HepG2 (cell line): Measurements from ENCODE around the gene ARHGAP10. TPM values are rescaled to one million over a fixed set of nuclear protein-coding genes. Genes with fewer than 3 reads are reported as not detected.

Experiments used
- ATAC-seq: fragments of 200-7000 bp; cut with Tn5 transposase; 3 replicates; pipeline ENCODE4 v1.9.1; 2020; ENCODE audit warnings: mild to moderate bottlenecking, moderate library complexity
- BruUV-seq: library from RNA; stranded (reverse); fragments of 400-500 nt; replicated peaks from 2 replicates; lab custom pipeline; 2021; lab: Mats Ljungman, UMichigan
- CTCF ChIA-PET: fragments of 300-600 bp; formaldehyde crosslinking; extraction: SDS; loops from one replicate; lab custom pipeline; 2021; ENCODE audit warnings: low total read pairs, inconsistent platforms, low intra/inter-chr PET ratio; lab: Yijun Ruan, JAX
- POLR2A ChIA-PET: fragments of 350-600 bp; sonication (Branson Sonifier 250); formaldehyde crosslinking; loops from one replicate; lab custom pipeline; 2020; ENCODE audit warnings: antibody characterized with exemption, inconsistent platforms; lab: Yijun Ruan, JAX
- DNase-seq: peaks from one replicate; pipeline ENCODE4 v3.0.0-alpha.2; 2015; ENCODE audit warnings: low spot score
- FAIRE-seq: peaks from 3 replicates; lab custom pipeline; 2011; peaks lifted over from hg19 to GRCh38; lab: Jason Lieb, UNC
- H2AFZ ChIP-seq: one replicate; pipeline ENCODE4 v1.6.1; 2011; ENCODE audit warnings: low read length, inconsistent platforms
- H3K27ac ChIP-seq: fragments of 300-600 bp; 3 replicates; pipeline ENCODE4 v1.8.0; 2011; ENCODE audit warnings: mixed run types, mild to moderate bottlenecking, mixed read lengths, low read length, inconsistent platforms; ENCODE audit not compliant: insufficient read depth; ENCODE audit errors: extremely low read length
- H3K27me3 ChIP-seq, 2 experiments: fragments of 200-600 bp in 1 of 2; 2 replicates in 1 of 2; 3 replicates in 1 of 2; pipeline versions ENCODE4 v1.6.0 to v1.8.0; 2011; ENCODE audit warnings: low read length in 2 of 2, mild to moderate bottlenecking in 2 of 2, moderate library complexity in 2 of 2, inconsistent platforms in 1 of 2; ENCODE audit not compliant: insufficient read depth in 2 of 2, control insufficient read depth in 1 of 2
- H3K36me3 ChIP-seq, 2 experiments: fragments of 200-600 bp in 1 of 2; replicated peaks in 1 of 2; 2 replicates in 1 of 2; 3 replicates in 1 of 2; pipeline versions ENCODE4 v1.5.1 to v1.8.0; 2011; ENCODE audit warnings: low read length in 2 of 2, inconsistent platforms in 1 of 2; ENCODE audit not compliant: insufficient read depth in 2 of 2, control insufficient read depth in 1 of 2
- H3K4me1 ChIP-seq: 2 replicates; pipeline ENCODE4 v1.5.1; 2012; ENCODE audit warnings: low read length, inconsistent platforms; ENCODE audit not compliant: insufficient read depth
- H3K4me2 ChIP-seq: 2 replicates; pipeline ENCODE4 v1.6.0; 2011; ENCODE audit warnings: low read depth, low read length, inconsistent platforms
- H3K4me3 ChIP-seq, 3 experiments: fragments of 200-600 bp in 1 of 3; sonication (generic), shearing (Covaris generic) in 1 of 3; replicated peaks in 1 of 3; 2 replicates each; pipeline ENCODE4 v1.5.1; 2011 to 2016; ENCODE audit warnings: low read length in 3 of 3, inconsistent platforms in 2 of 3, low read depth in 2 of 3, mild to moderate bottlenecking in 2 of 3, control low read depth in 1 of 3, mixed read lengths in 1 of 3; ENCODE audit not compliant: insufficient read depth in 1 of 3
- H3K79me2 ChIP-seq: one replicate; pipeline ENCODE4 v1.6.1; 2011; ENCODE audit warnings: low read length, inconsistent platforms; ENCODE audit not compliant: insufficient read depth
- H3K9ac ChIP-seq: 2 replicates; pipeline ENCODE4 v1.6.0; 2011; ENCODE audit warnings: mild to moderate bottlenecking, low read depth, low read length, inconsistent platforms; ENCODE audit not compliant: insufficient read depth
- H3K9me3 ChIP-seq: 2 replicates; pipeline ENCODE4 v1.5.1; 2012; ENCODE audit warnings: mild to moderate bottlenecking, low read length
- H4K20me1 ChIP-seq: 2 replicates; pipeline ENCODE4 v1.6.0; 2011; ENCODE audit warnings: inconsistent platforms, mild to moderate bottlenecking, low read length, moderate library complexity; ENCODE audit not compliant: insufficient read depth
- CHCHD3 ChIP-seq: sonication (generic); formaldehyde crosslinking; IDR thresholded peaks from 2 replicates; pipeline ENCODE4 v1.8.0; 2022; ENCODE audit warnings: mild to moderate bottlenecking, missing genetic modification reagents, moderate library complexity
- HNRNPLL ChIP-seq: fragments of 200-400 bp; formaldehyde crosslinking; IDR thresholded peaks from 2 replicates; pipeline ENCODE4 v1.6.1; 2017; ENCODE audit warnings: mild to moderate bottlenecking, low read depth, low read length; ENCODE audit not compliant: poor library complexity, severe bottlenecking
- IKZF4 ChIP-seq: sonication (generic); formaldehyde crosslinking; IDR thresholded peaks from 2 replicates; pipeline ENCODE4 v1.5.1; 2020; ENCODE audit warnings: borderline replicate concordance, mild to moderate bottlenecking, low read depth, missing genetic modification reagents; ENCODE audit errors: not compliant biosample characterization
- MBNL3 ChIP-seq: fragments of 250-450 bp; sonication (Bioruptor Pico); conservative IDR thresholded peaks from 2 replicates; pipeline ENCODE4 v1.8.0; 2022; ENCODE audit warnings: mild to moderate bottlenecking, inconsistent platforms
- SCMH1 ChIP-seq: sonication (generic); formaldehyde crosslinking; IDR thresholded peaks from 2 replicates; pipeline ENCODE4 v1.9.0; 2021; ENCODE audit warnings: missing genetic modification reagents, mild to moderate bottlenecking, borderline replicate concordance
- SRSF9 ChIP-seq: fragments of 200-400 bp; formaldehyde crosslinking; IDR thresholded peaks from 2 replicates; pipeline ENCODE4 v1.6.1; 2018; ENCODE audit warnings: borderline replicate concordance, mild to moderate bottlenecking, low read depth, low read length; ENCODE audit not compliant: insufficient read depth, poor library complexity, severe bottlenecking
- STAG1 ChIP-seq: sonication (generic); formaldehyde crosslinking; IDR thresholded peaks from 2 replicates; pipeline ENCODE4 v1.4.0; 2020; ENCODE audit warnings: missing genetic modification reagents
- TSC22D2 ChIP-seq: sonication (generic); formaldehyde crosslinking; IDR thresholded peaks from 2 replicates; pipeline ENCODE4 v1.5.1; 2020; ENCODE audit warnings: missing genetic modification reagents, mild to moderate bottlenecking, borderline replicate concordance
- ZNF557 ChIP-seq: sonication (generic); formaldehyde crosslinking; IDR thresholded peaks from 2 replicates; pipeline ENCODE4 v1.4.0; 2020; ENCODE audit warnings: missing genetic modification reagents
- ZNF720 ChIP-seq: sonication (generic); formaldehyde crosslinking; IDR thresholded peaks from 2 replicates; pipeline ENCODE4 v1.4.0; 2020; ENCODE audit warnings: missing genetic modification reagents
- ZNF747 ChIP-seq: sonication (generic); formaldehyde crosslinking; IDR thresholded peaks from 2 replicates; pipeline ENCODE4 v1.8.1; 2023; ENCODE audit warnings: missing genetic modification reagents, mild to moderate bottlenecking, borderline replicate concordance
- ZNF782 ChIP-seq: sonication (generic); formaldehyde crosslinking; IDR thresholded peaks from 2 replicates; pipeline ENCODE4 v1.4.0; 2020; ENCODE audit warnings: missing genetic modification reagents, mild to moderate bottlenecking, borderline replicate concordance
- ZSCAN31 ChIP-seq: sonication (generic); formaldehyde crosslinking; IDR thresholded peaks from 2 replicates; pipeline ENCODE4 v1.5.0; 2020; ENCODE audit warnings: low read depth, mild to moderate bottlenecking, missing genetic modification reagents
- WGBS: methylation state at CpG from one replicate; pipeline ENCODE4 v1.1.6; 2017; ENCODE audit warnings: low lambda C conversion rate; 5-methylcytosine and 5-hydroxymethylcytosine counted together
- in situ Hi-C: cut with HindIII; loops from 2 replicates; pipeline ENCODE4 v1.10.0; 2017; ENCODE audit warnings: low pct_unique_long_range_greater_than_20kb; ENCODE audit not compliant: extremely low pct_ligation_motif_present
- intact Hi-C: fragments of 100-400 bp; cut with micrococcal nuclease; formaldehyde crosslinking; loops from one replicate; pipeline ENCODE4 v1.10.0; 2022; ENCODE audit not compliant: unreplicated experiment
- polyA plus RNA-seq, 8 experiments: library from polyadenylated mRNA; depleted of rRNA in 3 of 8; stranded (reverse) in 7 of 8; unstranded in 1 of 8; fragments of >200 nt; fragmentation: Illumina TruSeq in 4 of 8; extraction: Trizol in 4 of 8; gene quantifications; 2 replicates each; pipeline versions ENCODE4 v1.2.1 to v1.2.3, GENCODE V29; 2011 to 2016; ENCODE audit warnings: low read depth in 4 of 8, missing spikeins in 1 of 8, mixed read lengths in 1 of 8; ENCODE audit not compliant: insufficient read depth in 1 of 8
- total RNA-seq, 5 experiments: library from RNA; depleted of rRNA; stranded (reverse); fragments of >200 nt; fragmentation: Illumina TruSeq; extraction: Trizol; gene quantifications; 2 replicates each; pipeline ENCODE4 v1.2.3, GENCODE V29; 2016; ENCODE audit warnings: low read depth in 1 of 5
- TF ChIP-seq, protein P1 (sequence below): sonication (generic); formaldehyde crosslinking; IDR thresholded peaks from 2 replicates; pipeline ENCODE4 v1.4.0; 2020; ENCODE audit warnings: mild to moderate bottlenecking, missing genetic modification reagents

ARHGAP10 gene
- total and polyA plus RNA-seq, 2 of the 13 experiments (the other 11 are each of a cell fraction or from before 2014, with no cell fraction given): 0.45 to 1.6 TPM

DNA sequence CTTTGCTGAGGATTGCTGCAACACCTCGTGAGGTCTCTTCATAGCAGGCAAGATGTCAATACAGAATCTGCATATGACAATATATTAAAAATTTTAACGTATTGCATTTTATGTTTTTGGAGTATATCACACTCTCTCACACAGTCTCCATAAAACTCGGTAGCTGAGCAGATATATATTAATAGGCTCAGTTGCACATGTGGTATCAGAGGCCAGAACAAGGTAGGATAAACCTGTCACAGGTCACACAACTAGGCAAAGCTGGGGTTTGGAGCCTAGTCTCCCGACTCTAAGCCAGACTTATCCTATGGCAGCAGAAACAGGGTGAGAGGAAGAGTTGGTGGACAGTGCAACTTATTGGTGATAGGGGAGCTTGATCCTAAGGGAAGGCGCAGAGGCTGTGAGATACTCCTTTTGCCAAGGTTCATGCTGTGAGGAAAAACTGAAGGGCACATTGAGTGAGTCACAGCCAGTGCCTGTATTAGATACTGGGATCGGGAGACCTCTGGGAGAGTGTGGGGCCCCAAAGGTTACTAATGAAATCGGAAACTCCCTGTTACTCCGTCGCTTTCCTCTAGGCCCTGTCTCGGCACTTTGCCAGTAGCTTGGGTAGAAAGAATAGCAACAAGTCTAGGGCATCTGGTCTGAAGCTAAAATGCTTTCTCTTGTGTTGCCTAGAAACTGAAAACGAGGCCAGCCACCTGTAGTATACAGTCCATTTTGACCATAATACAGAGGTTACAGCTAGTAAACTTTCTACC is 195.7 kb downstream of the ARHGAP10 start:
- CTCF ChIA-PET: no interaction called here
- Histone ChIP-seq H3K27me3 (no peaks in the 10 kb centered on the region), H3K9ac (no peak overlapping the region), H3K27ac (no peak overlapping the region), H3K4me2 (no peak overlapping the region), H3K79me2 (no peaks in the 10 kb centered on the region), H3K36me3 (no peaks in the 10 kb centered on the region), H3K4me1 (no peaks in the 10 kb centered on the region), H4K20me1 (no peaks in the 10 kb centered on the region), H2AFZ (no peak overlapping the region), H3K4me3 (no peak overlapping the region), H3K9me3 (no peaks in the 10 kb centered on the region)
- no TSS peak for BruUV-seq
- WGBS: 65% methylated on average over 11 of the region's 11 CpGs
- FAIRE-seq (no peak), ATAC-seq (no peak), DNase-seq (no peak)
- TF ChIP-seq IKZF4 (CRISPR knock-in tag) (no peak), STAG1 (CRISPR knock-in tag) (no peak), ZNF557 (no peak), ZNF747 (no peak), HNRNPLL (no peak), ZSCAN31 (CRISPR knock-in tag) (no peak), SCMH1 (CRISPR knock-in tag) (no peak), ZNF782 (no peak), ZNF720 (CRISPR knock-in tag) (no peak), MBNL3 (CRISPR knock-in tag) (no peak), CHCHD3 (CRISPR knock-in tag) (no peak), SRSF9 (no peak), TSC22D2 (no peak)
- TF ChIP-seq, protein P1, sequence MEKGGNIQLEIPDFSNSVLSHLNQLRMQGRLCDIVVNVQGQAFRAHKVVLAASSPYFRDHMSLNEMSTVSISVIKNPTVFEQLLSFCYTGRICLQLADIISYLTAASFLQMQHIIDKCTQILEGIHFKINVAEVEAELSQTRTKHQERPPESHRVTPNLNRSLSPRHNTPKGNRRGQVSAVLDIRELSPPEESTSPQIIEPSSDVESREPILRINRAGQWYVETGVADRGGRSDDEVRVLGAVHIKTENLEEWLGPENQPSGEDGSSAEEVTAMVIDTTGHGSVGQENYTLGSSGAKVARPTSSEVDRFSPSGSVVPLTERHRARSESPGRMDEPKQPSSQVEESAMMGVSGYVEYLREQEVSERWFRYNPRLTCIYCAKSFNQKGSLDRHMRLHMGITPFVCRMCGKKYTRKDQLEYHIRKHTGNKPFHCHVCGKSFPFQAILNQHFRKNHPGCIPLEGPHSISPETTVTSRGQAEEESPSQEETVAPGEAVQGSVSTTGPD (CRISPR knock-in tag): no peak
- intact Hi-C loops (no loop called here), in situ Hi-C loops (no loop called here)
- POLR2A ChIA-PET: no interaction called here
